ENCODE measurements around the gene PDE7B.

- TF ChIP-seq CTCF (IDR thresholded peaks at IDR 0.05) = no peak
- TF ChIP-seq POLR2AphosphoS5 (IDR thresholded peaks at IDR 0.05) = no peak
Measured at GRCh38 chr6:135883045-135883444, 31.5 kb downstream of the PDE7B start.
